Mammary epithelial cell (primary cell): Measurements from ENCODE around the gene RIMKLA.

Experiments used
- CTCF ChIP-seq, 2 donors: IDR thresholded peaks in 1 of 2; conservative IDR thresholded peaks in 1 of 2; 2 replicates each; pipeline ENCODE4 v1.5.1; 2011 to 2012; ENCODE audit warnings: inconsistent platforms in 2 of 2, low read length in 2 of 2, mild to moderate bottlenecking in 2 of 2, control low read depth in 1 of 2, low read depth in 1 of 2; ENCODE audit not compliant: insufficient read depth in 1 of 2; ENCODE audit errors: extremely low read depth in 1 of 2
- EZH2 ChIP-seq: IDR thresholded peaks from 2 replicates; pipeline ENCODE4 v1.6.1; 2012; ENCODE audit warnings: low read length, inconsistent platforms, borderline replicate concordance

GRCh38 chr1:42432714-42433113, 52.1 kb downstream of the RIMKLA start:
- TF ChIP-seq CTCF (conservative IDR thresholded peaks at IDR 0.05 in 1 of 2, IDR thresholded peaks at IDR 0.05 in 1 of 2; ENCODE audit: extremely low read depth in 1 of 2, insufficient read depth in 1 of 2, low read depth in 1 of 2, low read length in 2 of 2) = no peak
- TF ChIP-seq EZH2 = no peak
